GM19467 (cell line): ENCODE data around the gene MTHFD2.

ENCODE experiments used
- ATAC-seq: cut with Tn5 transposase; IDR thresholded peaks from one replicate; pipeline ENCODE4 v1.9.1; 2021; ENCODE audit warnings: mild to moderate bottlenecking, moderate library complexity; ENCODE audit not compliant: unreplicated experiment

MTHFD2 gene

GRCh38 chr2:74260495-74260894, 62.1 kb downstream of the MTHFD2 start:
- no peak for ATAC-seq

- no peak for ATAC-seq
Measured at GRCh38 chr2:74261204-74261864, 62.9 kb downstream of the MTHFD2 start.

- no peak for ATAC-seq
Measured at GRCh38 chr2:74262681-74263080, 64.3 kb downstream of the MTHFD2 start.

DNA sequence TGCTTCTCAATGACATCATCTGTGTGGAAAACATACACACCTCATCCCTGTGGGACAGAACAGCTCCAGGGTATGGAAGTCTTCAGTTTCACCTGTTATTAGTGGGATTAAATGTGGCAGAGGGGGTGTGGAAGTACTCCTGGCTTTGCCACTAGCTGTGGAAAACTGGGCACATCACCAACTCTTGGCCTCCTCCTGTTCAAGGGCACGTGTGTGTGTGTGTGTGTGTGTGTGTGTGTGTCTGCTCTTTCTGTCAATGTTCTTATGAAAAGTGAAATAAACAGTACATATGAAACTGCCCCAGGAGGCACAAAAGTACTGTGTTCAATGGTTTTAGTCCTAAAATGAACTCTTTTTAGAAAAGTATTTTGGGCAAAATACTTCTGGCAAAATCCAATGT, 65.9 kb downstream of the MTHFD2 start:
- no peak for ATAC-seq

- no peak for ATAC-seq
Measured at GRCh38 chr2:74267068-74267467, 68.7 kb downstream of the MTHFD2 start.
